C4-2B (cell line): ENCODE data around the gene PARVG.

Source experiments
- H3K27ac ChIP-seq: fragments of 450-650 bp; 2 replicates; pipeline ENCODE4 v1.5.1; 2017
- CTCF ChIP-seq: fragments of 450-650 bp; conservative IDR thresholded peaks from 2 replicates; pipeline ENCODE4 v1.5.1; 2017; ENCODE audit warnings: mild to moderate bottlenecking
- ZFX ChIP-seq: fragments of 450-650 bp; IDR thresholded peaks from 2 replicates; pipeline ENCODE4 v1.6.1; 2017

PARVG gene

GRCh38 chr22:44145544-44145943, 35.2 kb upstream of the PARVG start:
- TF ChIP-seq CTCF (no peak), ZFX (no peak)
- no peak overlapping the region for H3K27ac ChIP-seq

GRCh38 chr22:44146088-44146861, 34.5 kb upstream of the PARVG start:
- no peak overlapping the region for H3K27ac ChIP-seq
- no peak for TF ChIP-seq ZFX
- no peak for TF ChIP-seq CTCF

GRCh38 chr22:44147008-44147645, 33.6 kb upstream of the PARVG start:
- no peak overlapping the region for H3K27ac ChIP-seq
- no peak for TF ChIP-seq ZFX

GRCh38 chr22:44147821-44148574, 32.7 kb upstream of the PARVG start:
- no peak overlapping the region for H3K27ac ChIP-seq
- no peak for TF ChIP-seq CTCF
- TF ChIP-seq ZFX: no peak

GRCh38 chr22:44151676-44152075, 29.0 kb upstream of the PARVG start:
- no peak overlapping the region for H3K27ac ChIP-seq
- no peak for TF ChIP-seq ZFX
- TF ChIP-seq CTCF: no peak

GRCh38 chr22:44153710-44154109, 27.0 kb upstream of the PARVG start:
- H3K27ac ChIP-seq: no peak overlapping the region
- TF ChIP-seq CTCF: no peak
- no peak for TF ChIP-seq ZFX

- H3K27ac ChIP-seq: no peak overlapping the region
- TF ChIP-seq ZFX (no peak), CTCF (no peak)
These were observed 26.2 kb upstream of the PARVG start for GRCh38 chr22:44154436-44154942.
